M059J (cell line): Measurements from ENCODE around the gene SGSH. TPM values are rescaled to one million over a fixed set of nuclear protein-coding genes. Genes with fewer than 3 reads are reported as not detected.
A peak's percentile ranks its signal among the peaks of the same experiment; 100 is the strongest.

Source experiments
- DNase-seq: peaks from one replicate; pipeline ENCODE4 v3.0.0-alpha.2; 2012; ENCODE audit warnings: low read depth
- total RNA-seq: library from RNA; depleted of rRNA; stranded (reverse); fragments of >200 nt; shearing (Covaris generic); gene quantifications from 2 replicates; pipeline ENCODE4 v1.2.3, GENCODE V29; 2014

The SGSH gene
- total RNA-seq, 1 experiment from 2014 or later: 34.6 TPM

GRCh38 chr17:80227156-80227555 is 7.0 kb upstream of the SGSH start:
- no peak for DNase-seq

GRCh38 chr17:80225230-80225629 is 5.1 kb upstream of the SGSH start:
- no peak for DNase-seq

GRCh38 chr17:80224683-80225082 is 4.5 kb upstream of the SGSH start:
- DNase-seq: no peak

GRCh38 chr17:80223838-80224497 is 3.8 kb upstream of the SGSH start:
- no peak for DNase-seq

- DNase-seq: no peak
These were observed 3.1 kb upstream of the SGSH start for GRCh38 chr17:80223142-80223815.

- no peak for DNase-seq
These were observed 2.4 kb upstream of the SGSH start for GRCh38 chr17:80222376-80223141.

GRCh38 chr17:80221351-80222105 is 1.4 kb upstream of the SGSH start:
- no peak for DNase-seq

GRCh38 chr17:80220736-80221215 is 643 bp upstream of the SGSH start:
- DNase-seq: no peak

- no peak for DNase-seq
These were observed 425 bp downstream of the SGSH start for GRCh38 chr17:80219763-80220053.

GRCh38 chr17:80219013-80219762 is 945 bp downstream of the SGSH start:
- DNase-seq: peak; percentile 97

- DNase-seq: no peak
These were observed 1.7 kb downstream of the SGSH start for GRCh38 chr17:80218391-80218790.

- no peak for DNase-seq
These were observed 2.3 kb downstream of the SGSH start for GRCh38 chr17:80217703-80218362.

- DNase-seq: no peak
These were observed 3.4 kb downstream of the SGSH start for GRCh38 chr17:80216473-80217456.

- DNase-seq: no peak
These were observed 5.3 kb downstream of the SGSH start for GRCh38 chr17:80214878-80215210.

- no peak for DNase-seq
These were observed 5.9 kb downstream of the SGSH start for GRCh38 chr17:80214012-80214877.

GRCh38 chr17:80213643-80213975 is 6.5 kb downstream of the SGSH start:
- DNase-seq: no peak

GRCh38 chr17:80212962-80213642 is 7.0 kb downstream of the SGSH start:
- DNase-seq: no peak

GRCh38 chr17:80212511-80212910 is 7.6 kb downstream of the SGSH start:
- DNase-seq: no peak
